Measurements from ENCODE around the gene HAPLN2.

Gene HAPLN2

DNA sequence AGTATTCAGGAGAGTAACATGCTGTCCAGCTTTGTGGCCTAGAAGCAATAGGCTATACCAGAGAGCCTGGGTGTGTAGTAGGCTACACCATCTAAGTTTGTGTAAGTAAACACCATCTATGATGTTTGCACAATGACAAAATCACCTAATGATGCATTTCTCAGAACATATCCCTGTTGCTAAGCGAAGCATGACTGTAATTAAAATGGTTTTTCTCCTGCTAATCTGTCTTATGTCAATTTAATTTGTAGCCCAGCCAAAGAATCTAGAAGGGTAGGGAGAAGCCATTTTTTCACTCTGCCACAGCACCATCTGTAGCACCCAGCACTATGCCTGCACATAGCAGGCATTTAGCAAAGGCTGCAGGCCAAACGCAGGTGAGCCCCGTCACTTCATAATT, 41.7 kb upstream of the HAPLN2 start:
- DNase-seq: no peak
- Histone ChIP-seq H3K36me3 (no peaks in the 10 kb centered on the region), H3K27me3 (no peaks in the 10 kb centered on the region), H3K9me3 (no peaks in the 10 kb centered on the region), H3K4me1 (peaks cover 4% of the 10 kb centered on the region), H3K4me3 (ENCODE audit: low read depth, low read length) (no peak overlapping the region)
- TF ChIP-seq, protein P1, sequence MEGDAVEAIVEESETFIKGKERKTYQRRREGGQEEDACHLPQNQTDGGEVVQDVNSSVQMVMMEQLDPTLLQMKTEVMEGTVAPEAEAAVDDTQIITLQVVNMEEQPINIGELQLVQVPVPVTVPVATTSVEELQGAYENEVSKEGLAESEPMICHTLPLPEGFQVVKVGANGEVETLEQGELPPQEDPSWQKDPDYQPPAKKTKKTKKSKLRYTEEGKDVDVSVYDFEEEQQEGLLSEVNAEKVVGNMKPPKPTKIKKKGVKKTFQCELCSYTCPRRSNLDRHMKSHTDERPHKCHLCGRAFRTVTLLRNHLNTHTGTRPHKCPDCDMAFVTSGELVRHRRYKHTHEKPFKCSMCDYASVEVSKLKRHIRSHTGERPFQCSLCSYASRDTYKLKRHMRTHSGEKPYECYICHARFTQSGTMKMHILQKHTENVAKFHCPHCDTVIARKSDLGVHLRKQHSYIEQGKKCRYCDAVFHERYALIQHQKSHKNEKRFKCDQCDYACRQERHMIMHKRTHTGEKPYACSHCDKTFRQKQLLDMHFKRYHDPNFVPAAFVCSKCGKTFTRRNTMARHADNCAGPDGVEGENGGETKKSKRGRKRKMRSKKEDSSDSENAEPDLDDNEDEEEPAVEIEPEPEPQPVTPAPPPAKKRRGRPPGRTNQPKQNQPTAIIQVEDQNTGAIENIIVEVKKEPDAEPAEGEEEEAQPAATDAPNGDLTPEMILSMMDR (IDR thresholded peaks at IDR 0.05; ENCODE audit: low read depth, low read length): no peak

DNA sequence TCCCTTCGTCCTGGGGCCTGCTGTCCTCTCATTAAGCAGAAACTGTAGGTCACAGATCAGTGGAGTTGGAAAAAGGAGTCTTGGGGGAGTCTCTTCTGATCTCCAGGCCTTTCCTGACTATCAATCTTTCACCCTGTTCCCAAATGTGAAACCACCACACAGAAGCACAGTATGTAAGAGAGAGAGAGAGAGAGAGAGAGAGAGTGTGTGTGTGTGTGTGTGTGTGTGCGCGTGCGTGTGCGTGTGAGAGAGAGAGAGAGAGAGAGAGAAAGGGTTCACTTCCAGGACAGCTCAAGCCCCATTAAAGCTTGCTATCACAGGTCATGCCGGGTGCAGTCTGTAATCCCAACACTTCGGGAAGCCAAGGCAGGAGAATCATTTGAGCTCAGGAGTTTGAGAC, 41.2 kb upstream of the HAPLN2 start:
- Histone ChIP-seq H3K4me1 (peaks cover 4% of the 10 kb centered on the region), H3K36me3 (no peaks in the 10 kb centered on the region), H3K27me3 (no peaks in the 10 kb centered on the region), H3K9me3 (no peaks in the 10 kb centered on the region), H3K4me3 (ENCODE audit: low read depth, low read length) (no peak overlapping the region)
- TF ChIP-seq, protein P1 (IDR thresholded peaks at IDR 0.05; ENCODE audit: low read depth, low read length): no peak
- no peak for DNase-seq

DNA sequence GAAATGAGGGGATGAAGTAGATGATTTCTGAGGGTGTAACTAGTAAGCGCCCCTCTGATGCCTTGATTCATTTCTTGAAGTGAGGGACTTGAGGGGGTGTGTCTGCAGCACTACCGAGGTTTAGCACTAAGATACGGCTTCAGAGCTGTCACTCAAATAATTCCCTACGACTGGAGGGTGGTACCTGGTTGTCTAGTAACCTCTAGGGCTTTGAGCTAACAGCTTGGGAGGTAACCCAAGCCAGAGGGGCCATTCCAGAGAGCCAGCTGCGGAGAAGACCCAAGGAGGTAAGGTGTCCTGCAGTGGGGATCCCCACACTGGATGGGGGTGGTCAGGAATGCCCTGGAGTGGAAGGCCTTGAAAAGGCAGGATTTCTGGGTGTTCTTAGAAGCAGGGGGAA, 39.7 kb upstream of the HAPLN2 start, which contains the start of gene TTC24:
TSS of gene TTC24 (plus strand) at position 252 of the 400 bp plus-strand sequence. CDS start 1,642 bp downstream, outside the sequence.
- Histone ChIP-seq H3K4me1 (peaks cover 16% of the 10 kb centered on the region), H3K27me3 (no peaks in the 10 kb centered on the region), H3K4me3 (ENCODE audit: low read depth, low read length) (no peak within 1 kb of the TSS), H3K36me3 (no peaks in the 10 kb centered on the region), H3K9me3 (no peaks in the 10 kb centered on the region)
- no peak for DNase-seq
- TF ChIP-seq, protein P1 (IDR thresholded peaks at IDR 0.05; ENCODE audit: low read depth, low read length): no peak

DNA sequence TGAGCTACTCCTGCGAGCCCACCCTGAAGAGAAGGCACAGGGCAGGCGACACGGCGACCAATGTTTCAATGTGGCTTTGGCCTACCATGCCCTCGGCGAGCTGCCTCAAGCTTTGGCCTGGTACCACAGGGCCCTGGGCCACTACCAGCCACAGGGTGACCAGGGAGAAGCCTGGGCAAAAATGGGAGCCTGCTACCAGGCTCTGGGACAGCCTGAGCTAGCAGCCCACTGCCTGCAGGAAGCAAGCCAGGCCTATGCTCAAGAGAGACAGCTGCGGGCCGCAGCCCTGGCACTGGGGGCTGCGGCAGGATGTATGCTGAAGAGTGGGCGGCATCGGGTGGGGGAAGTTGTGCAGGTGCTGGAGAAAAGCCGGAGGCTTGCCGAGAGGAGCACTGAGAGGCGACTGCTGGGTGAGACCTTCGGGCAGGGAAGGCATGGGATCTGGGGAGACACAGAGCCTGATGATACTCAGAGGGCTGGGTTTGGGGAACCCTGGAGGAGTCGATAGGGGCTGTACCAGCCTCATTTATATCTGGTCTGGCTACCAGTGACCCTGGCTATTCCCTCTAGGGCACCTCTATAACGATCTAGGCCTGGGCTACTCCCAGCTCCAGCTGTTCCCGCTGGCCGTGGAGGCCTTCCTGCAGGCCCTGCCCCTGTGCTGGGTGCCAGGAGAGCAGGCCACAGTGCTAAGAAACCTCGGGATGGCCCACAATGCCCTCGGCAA, 37.4 kb upstream of the HAPLN2 start:
- Histone ChIP-seq H3K9me3 (no peaks in the 10 kb centered on the region), H3K4me3 (ENCODE audit: low read depth, low read length) (no peak overlapping the region), H3K27me3 (no peaks in the 10 kb centered on the region), H3K36me3 (no peaks in the 10 kb centered on the region), H3K4me1 (peaks cover 19% of the 10 kb centered on the region)
- TF ChIP-seq, protein P1 (IDR thresholded peaks at IDR 0.05; ENCODE audit: low read depth, low read length): no peak
- DNase-seq: no peak

DNA sequence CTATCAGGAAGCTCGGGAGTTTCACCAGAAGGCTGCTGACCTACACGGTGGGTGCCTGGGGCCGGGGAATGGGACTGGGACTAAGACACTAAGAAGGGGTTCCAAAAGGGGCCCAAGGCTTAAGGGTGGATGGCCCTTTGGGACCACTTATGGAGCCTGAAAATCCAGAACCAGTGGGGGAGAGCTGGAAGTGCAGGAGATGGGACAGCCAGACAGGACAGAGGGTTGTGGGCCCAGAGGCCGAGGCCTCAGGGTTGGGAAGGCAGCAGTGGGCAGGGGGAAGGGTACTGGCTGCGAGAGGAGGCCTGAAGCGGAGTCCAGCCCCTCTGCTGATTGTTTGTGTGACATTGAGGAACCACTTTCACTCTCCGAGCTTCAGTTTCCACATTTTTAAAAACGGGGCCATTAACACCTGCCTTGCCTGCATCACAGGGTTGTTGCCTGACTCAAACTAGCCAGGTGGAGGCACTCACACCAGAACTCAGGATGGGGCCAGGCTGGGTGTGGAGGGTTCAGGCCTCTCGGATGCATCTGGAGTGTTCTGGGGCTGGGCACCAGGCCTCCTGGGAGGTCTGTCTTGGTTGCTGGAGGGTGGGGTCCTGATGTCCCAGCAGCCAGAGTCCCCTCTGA, 36.7 kb upstream of the HAPLN2 start:
- no peaks in the 10 kb centered on the region for H3K27me3 ChIP-seq
- DNase-seq: no peak
- H3K4me1 ChIP-seq: peaks cover 19% of the 10 kb centered on the region
- TF ChIP-seq, protein P1 (IDR thresholded peaks at IDR 0.05; ENCODE audit: low read depth, low read length): no peak
- no peak overlapping the region for H3K4me3 ChIP-seq (ENCODE audit: low read depth, low read length)
- H3K36me3 ChIP-seq: no peaks in the 10 kb centered on the region
- H3K9me3 ChIP-seq: no peaks in the 10 kb centered on the region

All from BE2C (cell line).